C4-2B (cell line): ENCODE measurements around the gene PPM1F.
A peak's percentile ranks its signal among the peaks of the same experiment; 100 is the strongest.

ENCODE experiments used
- H3K27ac ChIP-seq: fragments of 450-650 bp; 2 replicates; pipeline ENCODE4 v1.5.1; 2017
- ZFX ChIP-seq: fragments of 450-650 bp; IDR thresholded peaks from 2 replicates; pipeline ENCODE4 v1.6.1; 2017
- TF ChIP-seq, protein P1 (sequence below): fragments of 450-650 bp; conservative IDR thresholded peaks from 2 replicates; pipeline ENCODE4 v1.5.1; 2017; ENCODE audit warnings: mild to moderate bottlenecking

Gene PPM1F

GRCh38 chr22:21974058-21974649 is 21.5 kb upstream of the PPM1F start:
- TF ChIP-seq, protein P1, sequence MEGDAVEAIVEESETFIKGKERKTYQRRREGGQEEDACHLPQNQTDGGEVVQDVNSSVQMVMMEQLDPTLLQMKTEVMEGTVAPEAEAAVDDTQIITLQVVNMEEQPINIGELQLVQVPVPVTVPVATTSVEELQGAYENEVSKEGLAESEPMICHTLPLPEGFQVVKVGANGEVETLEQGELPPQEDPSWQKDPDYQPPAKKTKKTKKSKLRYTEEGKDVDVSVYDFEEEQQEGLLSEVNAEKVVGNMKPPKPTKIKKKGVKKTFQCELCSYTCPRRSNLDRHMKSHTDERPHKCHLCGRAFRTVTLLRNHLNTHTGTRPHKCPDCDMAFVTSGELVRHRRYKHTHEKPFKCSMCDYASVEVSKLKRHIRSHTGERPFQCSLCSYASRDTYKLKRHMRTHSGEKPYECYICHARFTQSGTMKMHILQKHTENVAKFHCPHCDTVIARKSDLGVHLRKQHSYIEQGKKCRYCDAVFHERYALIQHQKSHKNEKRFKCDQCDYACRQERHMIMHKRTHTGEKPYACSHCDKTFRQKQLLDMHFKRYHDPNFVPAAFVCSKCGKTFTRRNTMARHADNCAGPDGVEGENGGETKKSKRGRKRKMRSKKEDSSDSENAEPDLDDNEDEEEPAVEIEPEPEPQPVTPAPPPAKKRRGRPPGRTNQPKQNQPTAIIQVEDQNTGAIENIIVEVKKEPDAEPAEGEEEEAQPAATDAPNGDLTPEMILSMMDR: no peak
- no peak for TF ChIP-seq ZFX
- H3K27ac ChIP-seq: no peak overlapping the region

GRCh38 chr22:21972806-21973205 is 20.2 kb upstream of the PPM1F start:
- no peak overlapping the region for H3K27ac ChIP-seq
- no peak for TF ChIP-seq ZFX
- TF ChIP-seq, protein P1: no peak

GRCh38 chr22:21972293-21972779 is 19.7 kb upstream of the PPM1F start:
- H3K27ac ChIP-seq: no peak overlapping the region
- TF ChIP-seq, protein P1: peak; percentile 96
- TF ChIP-seq ZFX: no peak

- TF ChIP-seq, protein P1: no peak
- TF ChIP-seq ZFX: no peak
- H3K27ac ChIP-seq: no peak overlapping the region
Measured at GRCh38 chr22:21971858-21972275, 19.2 kb upstream of the PPM1F start.

DNA sequence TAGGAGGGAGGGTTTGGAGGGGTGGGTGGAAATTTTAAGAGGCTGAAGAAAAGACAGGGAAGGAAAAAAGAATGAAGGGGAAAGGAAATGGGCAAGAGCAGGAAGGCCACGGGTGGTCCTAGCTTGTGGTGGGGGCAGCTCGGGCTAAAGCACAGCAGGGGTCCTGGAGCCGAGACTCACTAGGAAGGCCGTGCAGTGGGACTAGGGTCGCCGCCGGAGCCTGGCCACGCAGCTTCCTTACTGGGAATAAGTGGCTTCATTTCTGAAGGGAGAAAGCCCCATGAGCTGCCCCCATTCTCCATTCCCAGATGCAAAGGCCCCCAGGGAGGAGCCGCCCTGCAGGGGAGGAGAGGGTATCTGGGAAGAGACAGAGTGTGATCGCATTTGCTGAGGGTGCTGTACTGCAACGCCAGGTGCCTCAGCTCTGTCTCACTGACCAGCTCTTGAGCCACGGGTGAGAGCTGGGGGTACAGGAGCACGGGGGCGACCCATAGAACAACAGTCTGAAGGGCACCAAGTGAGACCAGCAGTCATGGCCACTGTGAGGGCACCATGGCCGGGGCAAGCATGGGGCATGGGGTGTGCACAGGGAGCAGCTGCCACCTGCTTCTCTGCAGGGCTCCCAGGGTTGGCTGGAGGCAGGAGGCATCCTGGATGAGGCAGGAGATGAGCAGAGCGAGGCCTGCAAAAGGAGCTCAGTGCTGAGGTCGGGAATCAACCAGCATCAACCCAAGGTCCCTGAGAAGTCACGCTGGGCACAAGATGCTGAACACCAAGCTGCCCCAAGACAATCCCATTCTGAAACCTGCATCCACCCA is 18.4 kb upstream of the PPM1F start:
- no peak overlapping the region for H3K27ac ChIP-seq
- TF ChIP-seq, protein P1: no peak
- no peak for TF ChIP-seq ZFX

- H3K27ac ChIP-seq: no peak overlapping the region
- TF ChIP-seq, protein P1: no peak
- no peak for TF ChIP-seq ZFX
Measured at GRCh38 chr22:21970037-21970799, 17.6 kb upstream of the PPM1F start.
